ENCODE results near the gene APOBEC3F.
"Not testable (repeated sequence)": the region's sequence is repeated elsewhere in the genome, so short reads cannot be mapped to it uniquely, and the experiment has no call there.

Gene APOBEC3F

DNA sequence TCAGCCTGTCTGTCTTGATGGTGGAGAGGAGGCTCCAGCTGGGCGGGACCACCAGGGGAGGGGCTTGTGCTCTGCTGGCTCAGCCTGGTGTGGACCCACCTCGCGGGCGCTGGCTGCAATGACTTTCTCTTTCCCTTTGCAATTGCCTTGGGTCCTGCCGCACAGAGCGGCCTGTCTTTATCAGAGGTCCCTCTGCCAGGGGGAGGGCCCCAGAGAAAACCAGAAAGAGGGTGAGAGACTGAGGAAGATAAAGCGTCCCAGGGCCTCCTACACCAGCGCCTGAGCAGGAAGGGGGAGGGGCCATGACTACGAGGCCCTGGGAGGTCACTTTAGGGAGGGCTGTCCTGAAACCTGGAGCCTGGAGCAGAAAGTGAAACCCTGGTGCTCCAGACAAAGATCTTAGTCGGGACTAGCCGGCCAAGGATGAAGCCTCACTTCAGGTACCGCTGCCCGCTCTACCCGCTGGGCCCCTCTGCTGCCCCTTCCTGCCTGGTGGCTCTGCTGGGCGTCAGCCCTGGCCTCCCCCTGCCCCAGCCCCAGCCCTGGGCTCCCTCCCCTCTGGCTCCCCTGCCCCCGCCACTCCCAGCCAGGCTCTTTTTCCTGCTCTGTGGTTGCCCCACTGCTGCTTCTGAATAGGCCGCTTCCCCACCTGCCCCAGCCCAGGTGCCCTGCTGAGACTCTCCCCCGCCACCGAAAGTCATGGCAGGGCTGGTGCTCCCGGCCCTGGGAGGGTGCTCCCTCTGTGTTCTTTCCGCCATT lies at the start of gene APOBEC3F:
APOBEC3F (plus strand) TSS at position 327 of the 759 bp plus-strand sequence; CDS start at position 424, 97 bp downstream.
- FAIRE-seq (peak; percentile 65), DNase-seq (ENCODE audit: low spot score) (peak; percentile 42)

DNA sequence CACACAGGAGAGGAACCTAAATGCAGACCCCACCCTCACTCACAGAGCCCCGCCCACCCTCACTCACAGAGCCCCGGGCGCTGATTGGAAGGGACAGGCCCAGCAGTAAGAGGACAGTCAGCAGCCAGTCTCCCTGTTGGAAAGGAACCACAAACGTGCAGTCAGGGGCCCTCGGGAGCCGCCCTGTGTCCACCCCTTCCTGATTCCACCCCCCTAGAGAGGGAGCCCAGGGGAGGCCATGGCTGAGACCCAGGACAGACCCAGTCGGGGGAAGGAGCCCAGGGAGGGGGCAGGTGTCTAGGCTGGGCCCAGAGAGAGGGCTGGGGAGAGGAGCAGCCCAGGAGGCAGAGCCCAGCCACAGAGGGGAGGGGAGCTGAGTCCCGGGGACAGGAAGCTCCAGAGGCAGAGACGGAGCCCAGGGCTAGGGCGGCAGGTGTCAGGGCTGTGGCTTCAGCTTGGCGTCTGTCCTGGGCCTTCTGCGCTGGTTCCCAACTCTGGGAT lies 47.7 kb upstream of the APOBEC3F start:
- FAIRE-seq; DNase-seq (ENCODE audit: low spot score): not testable (repeated sequence)

- FAIRE-seq (no peak), DNase-seq (ENCODE audit: low spot score) (no peak)
Measured at GRCh38 chr22:38996105-38996504, 44.6 kb upstream of the APOBEC3F start.

DNA sequence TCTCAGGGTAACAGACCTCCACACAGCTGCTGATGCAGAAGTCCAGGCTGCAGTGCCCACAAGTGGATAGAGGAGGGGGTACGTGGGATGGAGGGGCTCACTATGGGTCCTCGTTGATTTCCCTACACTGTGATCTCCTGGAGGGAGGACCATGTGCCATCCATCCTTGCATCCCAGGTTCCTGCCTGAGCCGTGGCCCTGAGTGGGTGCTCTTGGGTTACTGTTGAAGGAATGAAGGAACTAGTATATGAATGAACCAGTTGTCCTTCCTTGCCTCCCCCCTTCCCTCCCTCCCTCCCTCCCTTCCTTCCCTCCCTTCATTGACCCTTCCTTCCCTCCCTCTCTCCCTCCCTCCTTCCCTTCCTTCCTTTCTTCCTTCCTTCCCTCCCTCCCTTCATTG lies 43.1 kb upstream of the APOBEC3F start:
- FAIRE-seq (no peak), DNase-seq (ENCODE audit: low spot score) (no peak)

DNA sequence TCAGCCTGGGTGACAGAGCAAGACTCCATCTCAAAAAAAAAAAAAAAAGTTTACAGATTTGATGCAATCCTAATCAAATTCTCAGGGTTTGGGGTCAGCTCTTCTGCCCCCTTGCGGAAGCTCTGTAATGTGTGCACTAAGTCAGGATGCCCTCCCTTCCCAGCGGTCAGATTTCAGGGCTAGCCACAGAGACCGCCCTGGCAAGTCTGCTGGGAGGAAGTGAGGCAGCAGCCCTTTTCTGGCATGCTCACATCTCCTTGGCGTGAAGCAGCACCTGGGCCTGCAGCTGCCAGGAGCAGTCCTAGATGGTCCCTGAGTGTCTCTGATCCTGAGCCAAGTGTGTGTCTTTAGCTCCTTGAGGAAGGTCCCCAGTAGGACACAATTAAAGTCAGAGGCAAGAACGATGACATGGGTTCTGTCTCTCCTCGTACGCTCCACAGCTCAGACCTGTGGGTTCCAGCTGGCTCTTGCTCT lies 37.5 kb upstream of the APOBEC3F start:
- FAIRE-seq: peak; percentile 69
- peak; percentile 74 for DNase-seq (ENCODE audit: low spot score)

DNA sequence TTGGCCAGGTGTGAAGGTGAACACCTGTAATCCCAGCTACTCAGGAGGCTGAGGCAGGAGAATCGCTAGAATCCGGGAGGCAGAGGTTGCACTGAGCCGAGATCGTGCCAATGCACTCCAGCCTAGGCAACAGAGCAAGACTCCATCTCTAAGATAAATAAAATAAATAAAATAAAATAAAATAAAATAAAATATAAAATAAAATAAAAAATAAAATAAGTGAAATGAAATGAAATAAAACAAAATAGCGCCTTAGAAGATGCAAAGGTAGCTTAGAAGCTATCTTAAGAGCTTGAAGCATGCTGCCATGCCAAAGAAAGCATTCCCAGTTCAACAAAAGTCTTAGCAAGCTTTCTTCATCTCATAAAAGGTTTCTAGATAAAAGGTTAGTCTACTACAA lies 33.5 kb upstream of the APOBEC3F start:
- DNase-seq (ENCODE audit: low spot score): no peak
- no peak for FAIRE-seq

GRCh38 chr22:39008271-39008850 lies 32.3 kb upstream of the APOBEC3F start:
- DNase-seq (ENCODE audit: low spot score); FAIRE-seq: not testable (repeated sequence)

DNA sequence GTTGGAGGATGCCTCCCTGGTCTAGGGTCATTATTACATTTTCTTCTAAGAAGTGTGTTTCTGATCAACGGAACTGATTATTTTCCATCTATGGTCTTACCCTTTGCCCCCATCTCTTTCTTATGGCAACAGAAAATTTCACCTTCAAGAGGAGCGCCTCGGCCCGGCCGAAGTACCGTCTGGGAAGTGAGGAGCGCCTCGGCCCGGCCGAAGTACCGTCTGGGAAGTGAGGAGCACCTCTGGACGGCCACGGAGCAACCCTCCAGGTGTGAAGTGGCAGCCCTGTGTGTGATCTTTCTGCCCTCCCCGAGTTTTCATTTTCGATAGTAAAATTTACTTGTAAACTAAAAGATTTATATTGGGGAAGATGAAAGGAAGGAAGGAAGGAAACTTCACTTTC lies 29.7 kb upstream of the APOBEC3F start:
- FAIRE-seq (no peak), DNase-seq (ENCODE audit: low spot score) (no peak)

GRCh38 chr22:39012533-39013511 lies 27.8 kb upstream of the APOBEC3F start:
- no peak for DNase-seq (ENCODE audit: low spot score)
- no peak for FAIRE-seq

GRCh38 chr22:39013561-39013941 lies 27.1 kb upstream of the APOBEC3F start:
- not testable (repeated sequence) for DNase-seq (ENCODE audit: low spot score); FAIRE-seq

DNA sequence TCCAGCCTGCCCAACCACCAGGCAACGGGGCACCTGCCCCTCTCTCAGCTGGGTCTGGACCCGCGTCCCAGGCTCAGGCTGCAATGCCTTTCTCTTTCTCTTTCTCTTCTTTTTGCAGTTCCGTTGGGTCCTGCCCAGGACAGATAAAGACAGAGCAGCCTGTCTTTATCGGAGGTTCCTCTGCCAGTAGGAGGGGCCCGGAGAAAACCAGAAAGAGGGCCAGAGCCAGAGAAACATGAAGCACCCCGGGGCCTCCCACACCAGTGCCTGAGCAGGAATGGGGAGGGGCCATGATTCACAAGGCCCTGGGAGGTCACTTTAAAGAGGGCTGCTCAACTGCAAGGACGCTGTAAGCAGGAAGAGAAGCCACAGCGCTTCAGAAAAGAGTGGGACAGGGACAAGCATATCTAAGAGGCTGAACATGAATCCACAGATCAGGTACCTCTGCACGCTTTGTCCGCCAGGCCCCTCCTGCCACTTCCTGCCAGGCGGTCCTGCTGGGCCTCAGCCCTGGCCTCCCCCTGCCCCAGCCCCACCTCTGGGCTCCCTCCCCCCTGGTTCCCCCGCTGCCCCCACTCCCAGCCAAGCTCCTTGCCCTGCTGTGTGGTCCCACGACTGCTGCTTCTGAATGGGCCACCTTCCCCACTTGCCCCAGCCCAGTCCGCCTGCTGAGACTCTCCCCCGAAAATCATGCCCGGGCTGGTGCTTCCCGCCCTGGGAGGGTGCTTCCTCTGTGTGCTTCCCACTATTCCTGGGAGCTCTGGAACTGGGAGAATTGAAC lies 26.5 kb upstream of the APOBEC3F start, which contains the start of gene APOBEC3C:
APOBEC3C (plus strand) TSS at position 316 of the 781 bp plus-strand sequence; CDS start at position 422, 106 bp downstream.
- DNase-seq (ENCODE audit: low spot score) (peak; percentile 75), FAIRE-seq (peak; percentile 84)

DNA sequence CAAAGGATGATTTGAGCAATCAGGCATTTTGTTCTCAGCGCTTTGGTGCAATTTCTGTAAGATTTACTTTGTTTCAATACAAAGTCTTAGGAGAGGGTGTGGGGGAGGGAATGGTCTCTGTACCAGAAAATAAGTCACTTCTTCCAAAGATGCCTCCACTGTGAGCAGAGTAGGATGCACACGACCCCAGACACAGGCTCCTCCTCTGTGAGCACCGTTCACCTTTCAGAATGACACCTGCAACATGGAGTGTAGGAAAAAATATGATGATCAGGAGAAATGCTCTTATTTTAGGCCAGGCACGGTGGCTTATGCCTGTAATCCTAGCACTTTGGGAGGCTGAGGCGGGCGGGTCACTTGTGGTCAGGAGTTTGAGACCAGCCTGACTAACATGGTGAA lies 25.9 kb upstream of the APOBEC3F start:
- not testable (repeated sequence) for DNase-seq (ENCODE audit: low spot score); FAIRE-seq

DNA sequence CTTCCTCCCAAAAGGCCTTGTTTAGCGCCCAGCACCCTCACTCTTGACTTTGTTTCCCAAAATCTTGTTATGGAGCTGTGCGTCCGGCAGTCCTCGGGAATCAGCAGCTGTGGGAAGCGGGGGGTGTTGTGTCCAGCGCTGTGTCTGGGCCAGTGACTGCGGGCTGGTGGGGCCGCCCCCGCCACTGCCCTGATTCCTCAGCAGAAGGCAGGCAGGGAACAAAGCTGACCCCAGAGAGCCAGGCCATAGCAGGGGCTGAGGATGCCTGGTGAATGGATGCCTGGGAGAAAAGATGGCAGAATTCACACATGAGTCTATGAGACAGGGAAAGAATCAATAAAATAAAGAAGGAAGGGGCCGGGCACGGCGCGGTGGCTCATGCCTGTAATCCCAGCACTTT lies 24.1 kb upstream of the APOBEC3F start:
- FAIRE-seq (no peak), DNase-seq (ENCODE audit: low spot score) (no peak)

DNA sequence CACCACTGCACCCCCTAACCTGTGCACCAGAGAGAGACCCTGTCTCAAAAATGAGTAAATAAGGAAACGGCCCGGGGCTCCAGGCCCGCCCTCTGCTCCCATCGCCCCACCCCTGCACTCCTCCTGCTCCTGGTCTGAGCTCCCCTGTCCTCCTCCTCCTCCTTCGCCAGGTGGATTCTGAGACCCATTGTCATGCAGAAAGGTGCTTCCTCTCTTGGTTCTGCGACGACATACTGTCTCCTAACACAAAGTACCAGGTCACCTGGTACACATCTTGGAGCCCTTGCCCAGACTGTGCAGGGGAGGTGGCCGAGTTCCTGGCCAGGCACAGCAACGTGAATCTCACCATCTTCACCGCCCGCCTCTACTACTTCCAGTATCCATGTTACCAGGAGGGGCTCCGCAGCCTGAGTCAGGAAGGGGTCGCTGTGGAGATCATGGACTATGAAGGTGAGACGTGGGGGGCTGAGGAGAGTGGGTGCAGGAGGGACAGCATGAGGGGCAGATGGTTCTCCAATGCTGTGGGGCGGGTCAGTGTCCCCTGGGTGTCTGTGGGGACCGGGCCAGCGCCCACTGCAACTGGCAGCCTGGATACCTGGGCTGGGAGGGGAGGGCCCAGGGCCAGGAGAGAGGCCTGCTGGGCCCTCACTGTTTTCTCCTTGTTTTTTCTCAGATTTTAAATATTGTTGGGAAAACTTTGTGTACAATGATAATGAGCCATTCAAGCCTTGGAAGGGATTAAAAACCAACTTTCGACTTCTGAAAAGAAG lies 22.9 kb upstream of the APOBEC3F start:
- DNase-seq (ENCODE audit: low spot score): no peak
- FAIRE-seq: no peak

- not testable (repeated sequence) for FAIRE-seq; DNase-seq (ENCODE audit: low spot score)
Measured at GRCh38 chr22:39020021-39020651, 20.5 kb upstream of the APOBEC3F start.

- no peak for FAIRE-seq
Measured at GRCh38 chr22:39021552-39022250, 19.0 kb upstream of the APOBEC3F start.

GRCh38 chr22:39024519-39025308 lies 15.9 kb upstream of the APOBEC3F start:
- no peak for FAIRE-seq

More at GRCh38 chr22:39021552-39022250, 19.0 kb upstream of the APOBEC3F start:
- no peak for DNase-seq (ENCODE audit: low spot score)

More at GRCh38 chr22:39024519-39025308, 15.9 kb upstream of the APOBEC3F start:
- DNase-seq (ENCODE audit: low spot score): no peak
